ENCODE measurements around the gene VGLL4. TPM values are rescaled to one million over a fixed set of nuclear protein-coding genes. Genes with fewer than 3 reads are reported as not detected.

The VGLL4 gene
- total RNA-seq, 1 donor from 2014 or later, result 146 TPM

- Histone ChIP-seq H3K27me3 (no peaks in the 10 kb centered on the region), H3K4me3 (no peak overlapping the region), H3K36me3 (peaks cover 23 to 33% of the 10 kb centered on the region in 2 donors), H3K4me1 (peaks cover 16 to 64% of the 10 kb centered on the region in 2 donors), H3K9me3 (no peaks in the 10 kb centered on the region), H3K27ac (peak overlapping the region; percentile 97 to 99)
- intact Hi-C loops (cut with DNase I), result loop anchor here (5.0 kb wide), 1 partner anchor 54 kb away; no protein-coding TSS in a partner anchor
- no peak for TF ChIP-seq CTCF (IDR thresholded peaks at IDR 0.05)
- peak in 1 of 2 donors; percentile 58 for DNase-seq (ENCODE audit: low spot score in 2 of 2)
Observed at GRCh38 chr3:11565932-11566331, 77.8 kb downstream of the VGLL4 start.

GRCh38 chr3:11565492-11565891 lies 78.2 kb downstream of the VGLL4 start:
- no peaks in the 10 kb centered on the region for H3K9me3 ChIP-seq
- peak in 1 of 2 donors; percentile 59 for DNase-seq (ENCODE audit: low spot score in 2 of 2)
- H3K27me3 ChIP-seq, result no peaks in the 10 kb centered on the region
- no peak for TF ChIP-seq CTCF (IDR thresholded peaks at IDR 0.05)
- no peak overlapping the region for H3K4me3 ChIP-seq
- H3K4me1 ChIP-seq, result peaks cover 16 to 64% of the 10 kb centered on the region in 2 donors
- peak overlapping the region; percentile 45 to 99 for H3K27ac ChIP-seq
- H3K36me3 ChIP-seq, result peaks cover 23 to 33% of the 10 kb centered on the region in 2 donors
- intact Hi-C loops (cut with DNase I), result loop anchor here (5.0 kb wide), 1 partner anchor 53 kb away; no protein-coding TSS in a partner anchor

GRCh38 chr3:11565072-11565471 lies 78.6 kb downstream of the VGLL4 start:
- H3K36me3 ChIP-seq, result peaks cover 23 to 33% of the 10 kb centered on the region in 2 donors
- peaks cover 16 to 64% of the 10 kb centered on the region in 2 donors for H3K4me1 ChIP-seq
- peak overlapping the region; percentile 45 to 99 for H3K27ac ChIP-seq
- H3K27me3 ChIP-seq, result no peaks in the 10 kb centered on the region
- no peaks in the 10 kb centered on the region for H3K9me3 ChIP-seq
- no peak overlapping the region for H3K4me3 ChIP-seq
- DNase-seq (ENCODE audit: low spot score in 2 of 2), result no peak
- intact Hi-C loops (cut with DNase I), result loop anchor here (5.0 kb wide), 1 partner anchor 53 kb away; no protein-coding TSS in a partner anchor
- no peak for TF ChIP-seq CTCF (IDR thresholded peaks at IDR 0.05)

GRCh38 chr3:11564577-11565001 lies 79.1 kb downstream of the VGLL4 start:
- peaks cover 23 to 37% of the 10 kb centered on the region in 2 donors for H3K36me3 ChIP-seq
- H3K27ac ChIP-seq, result peak overlapping the region; percentile 45 to 99
- H3K27me3 ChIP-seq, result no peaks in the 10 kb centered on the region
- H3K4me1 ChIP-seq, result peaks cover 16 to 64% of the 10 kb centered on the region in 2 donors
- intact Hi-C loops (cut with DNase I), result loop anchor here (5.0 kb wide), 1 partner anchor 52 kb away; no protein-coding TSS in a partner anchor
- TF ChIP-seq CTCF (IDR thresholded peaks at IDR 0.05), result no peak
- no peaks in the 10 kb centered on the region for H3K9me3 ChIP-seq
- H3K4me3 ChIP-seq, result no peak overlapping the region
- DNase-seq (ENCODE audit: low spot score in 2 of 2), result peak in 1 of 2 donors; percentile 59

GRCh38 chr3:11563865-11564185 lies 79.9 kb downstream of the VGLL4 start:
- H3K27ac ChIP-seq, result peak overlapping the region; percentile 45 to 66
- peaks cover 12 to 64% of the 10 kb centered on the region in 2 donors for H3K4me1 ChIP-seq
- H3K9me3 ChIP-seq, result no peaks in the 10 kb centered on the region
- DNase-seq (ENCODE audit: low spot score in 2 of 2), result peak in 1 of 2 donors; percentile 57
- no peak for TF ChIP-seq CTCF (IDR thresholded peaks at IDR 0.05)
- no peaks in the 10 kb centered on the region for H3K27me3 ChIP-seq
- H3K4me3 ChIP-seq, result no peak overlapping the region
- intact Hi-C loops (cut with DNase I), result no loop called here
- H3K36me3 ChIP-seq, result peaks cover 28 to 43% of the 10 kb centered on the region in 2 donors

All from ascending aorta (tissue), 2 donors.